T-cell (primary cell): ENCODE data around the gene CHMP2A. TPM values are rescaled to one million over a fixed set of nuclear protein-coding genes. Genes with fewer than 3 reads are reported as not detected.
"Not testable (repeated sequence)": the region's sequence is repeated elsewhere in the genome, so short reads cannot be mapped to it uniquely, and the experiment has no call there.

Experiments
- ATAC-seq, 4 experiments: fragments of 200-7000 bp in 3 of 4; fragments of 150-1000 bp in 1 of 4; cut with Tn5 transposase; replicated peaks in 1 of 4; 1 replicate in 3 of 4; 2 replicates in 1 of 4; pipeline ENCODE4 v1.10.0; 2021; ENCODE audit warnings: moderate library complexity in 3 of 4, mild to moderate bottlenecking in 2 of 4, moderate number of reproducible peaks in 1 of 4
- CTCF ChIA-PET, 2 donors: fragments of 300-600 bp; sonication (Branson Sonifier 250); formaldehyde crosslinking; loops; one replicate each; lab custom pipeline; 2022; ENCODE audit warnings: antibody characterized with exemption in 2 of 2; lab: Charles Lee
- POLR2A ChIA-PET, 2 donors: fragments of 300-600 bp; sonication (Branson Sonifier 250); formaldehyde crosslinking; loops; one replicate each; lab custom pipeline; 2022; ENCODE audit warnings: antibody characterized with exemption in 2 of 2; lab: Charles Lee
- DNase-seq, 35 experiments: peaks; one replicate each; pipeline versions ENCODE4 v3.0.0 to v3.0.0-alpha.2; 2013 to 2023
- H3K27ac ChIP-seq: one replicate; pipeline ENCODE4 v1.5.1; 2013; ENCODE audit warnings: low read length
- H3K27me3 ChIP-seq, 2 experiments: replicated peaks in 1 of 2; 1 replicate in 1 of 2; 2 replicates in 1 of 2; pipeline versions ENCODE4 v1.6.1 to v1.7.0; 2013; ENCODE audit warnings: low read length in 1 of 2, mixed read lengths in 1 of 2; ENCODE audit not compliant: control insufficient read depth in 2 of 2, insufficient read depth in 2 of 2; ENCODE audit errors: extremely low read depth in 1 of 2
- H3K36me3 ChIP-seq, 2 donors: 1 replicate in 1 of 2; 2 replicates in 1 of 2; pipeline versions ENCODE4 v1.6.1 to v1.7.0; 2013; ENCODE audit warnings: low read length in 1 of 2; ENCODE audit not compliant: control insufficient read depth in 2 of 2, insufficient read depth in 1 of 2; ENCODE audit errors: extremely low read depth in 1 of 2
- H3K4me1 ChIP-seq, 2 experiments: 1 replicate in 1 of 2; 2 replicates in 1 of 2; pipeline versions ENCODE4 v1.6.1 to v1.7.0; 2013; ENCODE audit warnings: low read length in 2 of 2, mixed read lengths in 1 of 2; ENCODE audit not compliant: insufficient read depth in 2 of 2, control insufficient read depth in 1 of 2; ENCODE audit errors: extremely low read depth in 1 of 2
- H3K4me3 ChIP-seq, 2 donors: 1 replicate in 1 of 2; 2 replicates in 1 of 2; pipeline versions ENCODE4 v1.5.1 to v1.7.0; 2013; ENCODE audit warnings: mild to moderate bottlenecking in 2 of 2, low read length in 1 of 2, moderate library complexity in 1 of 2; ENCODE audit not compliant: control insufficient read depth in 1 of 2; ENCODE audit errors: extremely low read depth in 1 of 2
- H3K9me3 ChIP-seq: 2 replicates; pipeline ENCODE4 v1.7.0; 2013
- H3K27ac Mint-ChIP-seq, 2 donors: one replicate each; pipeline ENCODE4 v1.8.0; 2020 to 2021; ENCODE audit warnings: mild to moderate bottlenecking in 2 of 2, mixed read lengths in 2 of 2
- H3K27me3 Mint-ChIP-seq, 2 donors: one replicate each; pipeline ENCODE4 v1.8.0; 2021 to 2022; ENCODE audit warnings: mixed read lengths in 2 of 2
- H3K36me3 Mint-ChIP-seq: one replicate; pipeline ENCODE4 v1.8.0; 2021; ENCODE audit warnings: mixed read lengths
- H3K4me1 Mint-ChIP-seq, 3 donors: one replicate each; pipeline ENCODE4 v1.8.0; 2020 to 2022; ENCODE audit warnings: mixed read lengths in 3 of 3, mild to moderate bottlenecking in 1 of 3
- H3K4me3 Mint-ChIP-seq, 3 donors: one replicate each; pipeline ENCODE4 v1.8.0; 2020 to 2022; ENCODE audit warnings: mild to moderate bottlenecking in 3 of 3, mixed read lengths in 3 of 3, moderate library complexity in 3 of 3
- H3K9me3 Mint-ChIP-seq, 3 donors: one replicate each; pipeline ENCODE4 v1.8.0; 2020 to 2022; ENCODE audit warnings: mixed read lengths in 3 of 3
- WGBS: methylation state at CpG from one replicate; pipeline ENCODE4 v1.1.5; 2013; ENCODE audit warnings: missing lambda C conversion rate; ENCODE audit not compliant: insufficient coverage; 5-methylcytosine and 5-hydroxymethylcytosine counted together
- total RNA-seq, 35 experiments: library from RNA in 6 of 35; stranded (reverse) in 6 of 35; fragments of 120-200 nt in 1 of 35; gene quantifications; one replicate each; pipeline versions ENCODE4 v1.2.1 to v1.2.4 and lab custom pipeline; 2013 to 2026

CHMP2A gene
- total RNA-seq, 5 donors from 2014 or later (not counting 1 experiment from before 2014, with no cell fraction given) = 61.5 to 82.9 (median 79.3) TPM

GRCh38 chr19:58507602-58508223, 47.2 kb downstream of the CHMP2A start:
- POLR2A ChIA-PET = not testable (repeated sequence)

More at GRCh38 chr19:58507602-58508223, 47.2 kb downstream of the CHMP2A start:
- not testable (repeated sequence) for DNase-seq, H3K4me1 ChIP-seq, H3K36me3 ChIP-seq, H3K36me3 Mint-ChIP-seq, H3K9me3 ChIP-seq, H3K27me3 ChIP-seq, H3K27ac Mint-ChIP-seq, H3K4me3 ChIP-seq, ATAC-seq, H3K27ac ChIP-seq, H3K4me1 Mint-ChIP-seq, H3K4me3 Mint-ChIP-seq, H3K27me3 Mint-ChIP-seq
- 87% methylated on average over 3 of the region's 8 CpGs for WGBS
- H3K9me3 Mint-ChIP-seq = peaks cover 0 to 13% (median 3%) of the 10 kb centered on the region in 3 donors
- CTCF ChIA-PET = interaction anchor here in 1 of 2 donors (0.6 kb wide), 1 partner anchor 46 kb away, joined by 4 read pairs; no protein-coding TSS in a partner anchor

Other genes with a start within 250 kb of the CHMP2A start
- gene ERVK3-1, start 249.7 kb downstream of the CHMP2A start, total RNA-seq = 100 to 1,000 TPM in 2 of 5 donors, 10 to 100 TPM in 3; 68.0 to 137 (median 81.9) TPM
- gene ZSCAN22, start 228.1 kb downstream of the CHMP2A start, total RNA-seq = 1 to 10 TPM; 1.9 to 6.9 (median 6.2) TPM
- 10 to 100 TPM; 15.4 to 31.1 (median 19.3) TPM for gene A1BG, start 201.6 kb downstream of the CHMP2A start, total RNA-seq
- gene ZNF497, start 192.4 kb downstream of the CHMP2A start, total RNA-seq = 1 to 10 TPM in 4 of 5 donors, under 1 TPM in 1; 0.98 to 3.4 (median 2.2) TPM
- gene ZNF837, start 174.1 kb downstream of the CHMP2A start, total RNA-seq = 1 to 10 TPM; 1.7 to 6.0 (median 5.0) TPM
- 1,000 to 10,000 TPM; 1,332 to 1,813 (median 1,414) TPM for gene RPS5, start 167.8 kb downstream of the CHMP2A start, total RNA-seq
- gene RNF225, start 159.4 kb downstream of the CHMP2A start, total RNA-seq = 1 to 10 TPM in 1 of 5 donors, under 1 TPM in 3, not detected in 1; 0.44 to 1.9 (median 0.51) TPM
- 10 to 100 TPM in 2 of 5 donors, 1 to 10 TPM in 3; 4.3 to 13.3 (median 9.4) TPM for gene ZNF584, start 146.5 kb downstream of the CHMP2A start, total RNA-seq
- gene ZNF132, start 115.0 kb downstream of the CHMP2A start, total RNA-seq = 1 to 10 TPM; 1.4 to 8.5 (median 4.9) TPM
- gene ZNF324B, start 103.5 kb downstream of the CHMP2A start, total RNA-seq = 10 to 100 TPM in 4 of 5 donors, 1 to 10 TPM in 1; 9.5 to 17.2 (median 15.7) TPM
- gene ZNF324, start 88.0 kb downstream of the CHMP2A start, total RNA-seq = 10 to 100 TPM; 17.9 to 33.2 (median 28.2) TPM
- 10 to 100 TPM; 12.0 to 20.5 (median 18.9) TPM for gene ZNF446, start 78.8 kb downstream of the CHMP2A start, total RNA-seq
- 10 to 100 TPM in 4 of 5 donors, 1 to 10 TPM in 1; 8.4 to 18.3 (median 14.6) TPM for gene SLC27A5, start 43.1 kb downstream of the CHMP2A start, total RNA-seq
- gene ZBTB45, start 35.3 kb downstream of the CHMP2A start, total RNA-seq = 10 to 100 TPM in 4 of 5 donors, 1 to 10 TPM in 1; 8.3 to 27.8 (median 24.5) TPM
- gene TRIM28, start 11.0 kb downstream of the CHMP2A start, total RNA-seq = 100 to 1,000 TPM; 374 to 574 (median 403) TPM
- 10 to 100 TPM; 35.6 to 53.5 (median 48.6) TPM for gene UBE2M, start 3.5 kb upstream of the CHMP2A start, total RNA-seq
- 10 to 100 TPM; 37.0 to 59.3 (median 47.2) TPM for gene MZF1, start 18.2 kb upstream of the CHMP2A start, total RNA-seq